Gastroesophageal sphincter (tissue), 4 donors: Measurements from ENCODE around the gene CRYBA2. TPM values are rescaled to one million over a fixed set of nuclear protein-coding genes. Genes with fewer than 3 reads are reported as not detected.

ENCODE experiments used
- ATAC-seq: fragments of 150-250 bp; one replicate; pipeline ENCODE4 v1.9.1; 2016; ENCODE audit warnings: mild to moderate bottlenecking, moderate library complexity
- H3K27ac ChIP-seq, 4 donors: fragments of 200-600 bp; sonication (generic) in 3 of 4; 1 replicate in 3 of 4; 2 replicates in 1 of 4; pipeline ENCODE4 v1.5.1; 2016 to 2019
- H3K27me3 ChIP-seq: fragments of 200-600 bp; sonication (generic); one replicate; pipeline ENCODE4 v1.5.1; 2019
- H3K36me3 ChIP-seq, 2 donors: fragments of 200-600 bp; sonication (generic); one replicate each; pipeline ENCODE4 v1.5.1; 2019; ENCODE audit warnings: control low read depth in 1 of 2
- H3K4me1 ChIP-seq, 3 donors: fragments of 200-600 bp; sonication (generic); 1 replicate in 2 of 3; 2 replicates in 1 of 3; pipeline ENCODE4 v1.5.1; 2016 to 2019; ENCODE audit warnings: control low read depth in 2 of 3
- H3K4me3 ChIP-seq, 2 donors: fragments of 200-600 bp; sonication (generic); one replicate each; pipeline ENCODE4 v1.5.1; 2019; ENCODE audit warnings: mild to moderate bottlenecking in 1 of 2, moderate library complexity in 1 of 2
- H3K9me3 ChIP-seq, 3 donors: fragments of 200-600 bp; sonication (generic); one replicate each; pipeline ENCODE4 v1.5.1; 2017 to 2019; ENCODE audit warnings: control low read depth in 2 of 3
- EP300 ChIP-seq: sonication (generic); formaldehyde crosslinking; IDR thresholded peaks from one replicate; pipeline ENCODE4 v1.6.1; 2017; ENCODE audit warnings: antibody characterized with exemption, mild to moderate bottlenecking
- POLR2A ChIP-seq, 2 donors: fragments of 450-650 bp; IDR thresholded peaks; one replicate each; pipeline ENCODE4 v1.6.1; 2017; ENCODE audit warnings: antibody characterized with exemption in 2 of 2, mild to moderate bottlenecking in 2 of 2, moderate library complexity in 1 of 2
- POLR2AphosphoS5 ChIP-seq: sonication (generic); formaldehyde crosslinking; IDR thresholded peaks from one replicate; pipeline ENCODE4 v1.6.1; 2017; ENCODE audit warnings: antibody characterized with exemption
- WGBS, 2 donors: methylation state at CpG; one replicate each; pipeline ENCODE4 v1.1.5; 2018; ENCODE audit warnings: low coverage in 1 of 2; 5-methylcytosine and 5-hydroxymethylcytosine counted together
- total RNA-seq, 4 donors: library from RNA; depleted of rRNA; stranded (reverse); fragments of >200 nt; gene quantifications; one replicate each; pipeline ENCODE4 v1.1.0, GENCODE V29; 2016
- TF ChIP-seq, protein P1 (sequence below), 4 experiments: fragments of 200-600 bp in 2 of 4; fragments of 450-650 bp in 2 of 4; sonication (generic) in 1 of 4; IDR thresholded peaks; one replicate each; pipeline ENCODE4 v1.5.1; 2017 to 2019; ENCODE audit warnings: antibody characterized with exemption in 4 of 4, mild to moderate bottlenecking in 2 of 4, moderate library complexity in 2 of 4

The CRYBA2 gene, protein sequence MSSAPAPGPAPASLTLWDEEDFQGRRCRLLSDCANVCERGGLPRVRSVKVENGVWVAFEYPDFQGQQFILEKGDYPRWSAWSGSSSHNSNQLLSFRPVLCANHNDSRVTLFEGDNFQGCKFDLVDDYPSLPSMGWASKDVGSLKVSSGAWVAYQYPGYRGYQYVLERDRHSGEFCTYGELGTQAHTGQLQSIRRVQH
- not detected for total RNA-seq

DNA sequence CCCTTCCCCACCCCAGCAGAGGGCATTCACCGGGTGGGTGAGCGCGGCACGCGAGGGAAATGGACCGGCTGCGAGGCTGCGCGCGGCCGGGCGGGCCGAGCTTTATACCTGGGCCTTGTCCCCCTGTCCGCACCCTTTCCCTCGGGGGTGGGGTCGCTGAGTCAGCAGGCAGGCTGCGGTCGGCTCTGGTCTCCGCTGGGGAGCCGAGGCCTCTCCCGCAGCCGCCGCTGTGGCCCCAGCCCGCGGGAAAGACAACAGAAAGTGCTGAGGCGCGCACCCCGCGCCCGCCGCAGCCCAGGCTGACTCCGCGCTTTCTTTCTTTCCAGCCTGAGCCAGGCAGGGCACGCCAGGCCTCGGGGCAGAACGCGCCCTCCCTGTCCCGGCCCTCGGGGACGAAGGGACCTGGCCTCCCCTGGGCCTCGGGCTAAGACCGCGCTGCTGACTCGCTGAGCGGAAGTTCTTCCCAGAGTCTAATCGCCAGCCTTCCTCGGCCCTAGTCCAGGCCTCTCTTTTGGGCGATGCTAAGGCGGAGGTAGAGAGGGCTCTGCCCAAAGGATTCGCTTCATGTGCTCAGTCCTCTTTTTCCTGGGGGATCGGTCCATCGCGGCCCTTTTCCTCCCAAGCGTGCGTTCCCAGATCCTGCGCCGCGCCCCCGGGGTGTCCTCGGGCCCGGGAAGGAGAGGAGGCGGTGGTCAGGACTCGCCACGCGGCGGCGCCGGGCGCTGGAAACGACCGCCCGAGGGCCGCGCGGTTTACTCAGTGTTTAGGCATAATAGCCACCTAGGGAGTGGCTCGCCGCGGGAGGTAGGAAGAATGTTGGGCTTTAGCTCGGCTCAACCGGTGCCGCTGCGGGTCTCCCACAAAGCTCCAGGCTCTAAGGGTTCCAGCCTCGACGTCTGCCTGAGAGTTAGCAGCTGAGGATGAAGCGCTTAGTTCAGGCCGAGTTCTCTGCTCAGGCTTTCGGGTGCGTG, at the start of gene CRYBA2:
TSS of gene CRYBA2 (minus strand) at position 78 of the 971 bp plus-strand sequence. CDS start 246 bp downstream, outside the sequence.
- peaks cover 0 to 31% (median 21%) of the 10 kb centered on the region in 3 donors for H3K4me1 ChIP-seq
- TF ChIP-seq POLR2A (IDR thresholded peaks at IDR 0.05) (no peak), EP300 (no peak), POLR2AphosphoS5 (no peak)
- TF ChIP-seq, protein P1, sequence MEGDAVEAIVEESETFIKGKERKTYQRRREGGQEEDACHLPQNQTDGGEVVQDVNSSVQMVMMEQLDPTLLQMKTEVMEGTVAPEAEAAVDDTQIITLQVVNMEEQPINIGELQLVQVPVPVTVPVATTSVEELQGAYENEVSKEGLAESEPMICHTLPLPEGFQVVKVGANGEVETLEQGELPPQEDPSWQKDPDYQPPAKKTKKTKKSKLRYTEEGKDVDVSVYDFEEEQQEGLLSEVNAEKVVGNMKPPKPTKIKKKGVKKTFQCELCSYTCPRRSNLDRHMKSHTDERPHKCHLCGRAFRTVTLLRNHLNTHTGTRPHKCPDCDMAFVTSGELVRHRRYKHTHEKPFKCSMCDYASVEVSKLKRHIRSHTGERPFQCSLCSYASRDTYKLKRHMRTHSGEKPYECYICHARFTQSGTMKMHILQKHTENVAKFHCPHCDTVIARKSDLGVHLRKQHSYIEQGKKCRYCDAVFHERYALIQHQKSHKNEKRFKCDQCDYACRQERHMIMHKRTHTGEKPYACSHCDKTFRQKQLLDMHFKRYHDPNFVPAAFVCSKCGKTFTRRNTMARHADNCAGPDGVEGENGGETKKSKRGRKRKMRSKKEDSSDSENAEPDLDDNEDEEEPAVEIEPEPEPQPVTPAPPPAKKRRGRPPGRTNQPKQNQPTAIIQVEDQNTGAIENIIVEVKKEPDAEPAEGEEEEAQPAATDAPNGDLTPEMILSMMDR (IDR thresholded peaks at IDR 0.05), result no peak
- peak within 1 kb of the TSS; percentile 13 to 49 for H3K4me3 ChIP-seq
- H3K9me3 ChIP-seq, result no peaks in the 10 kb centered on the region
- no peak for ATAC-seq
- peaks cover 98% of the 10 kb centered on the region for H3K27me3 ChIP-seq
- no peak within 1 kb of the TSS for H3K27ac ChIP-seq
- 22% methylated on average over 3 of the region's 88 CpGs; no CpG with 5 or more reads in 1 of the 2 donors for WGBS, 2 donors
- no peaks in the 10 kb centered on the region for H3K36me3 ChIP-seq

DNA sequence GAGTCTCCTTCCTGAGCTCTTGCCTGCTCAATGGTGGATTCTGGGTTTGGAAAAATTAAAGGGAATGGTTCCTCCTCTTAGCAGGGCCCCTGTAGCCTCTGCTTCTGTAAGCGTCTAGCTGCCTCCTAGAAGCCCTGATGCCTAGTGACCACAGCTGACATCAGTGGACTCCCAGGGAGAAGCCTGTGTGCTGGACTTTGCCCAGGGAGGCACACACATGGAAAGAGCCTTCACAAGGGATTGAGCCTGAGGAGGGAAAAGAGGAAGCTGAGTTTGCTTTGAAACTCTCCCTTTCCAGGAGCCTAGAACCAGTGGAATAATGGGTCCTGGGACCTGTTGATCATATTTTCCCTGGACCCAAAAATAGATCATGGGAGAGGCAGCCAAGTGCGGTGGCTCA, 49.5 kb upstream of the CRYBA2 start:
- WGBS, 2 donors, result 60% methylated on average over 1 of the region's 2 CpGs; no CpG with 5 or more reads in 1 of the 2 donors
- TF ChIP-seq POLR2A (IDR thresholded peaks at IDR 0.05) (no peak), EP300 (no peak), POLR2AphosphoS5 (no peak)
- TF ChIP-seq, protein P1 (IDR thresholded peaks at IDR 0.05), result no peak
- Histone ChIP-seq H3K27ac (no peak overlapping the region), H3K36me3 (no peaks in the 10 kb centered on the region), H3K27me3 (peaks cover 95% of the 10 kb centered on the region), H3K4me3 (no peak overlapping the region), H3K4me1 (no peaks in the 10 kb centered on the region), H3K9me3 (no peaks in the 10 kb centered on the region)
- no peak for ATAC-seq

DNA sequence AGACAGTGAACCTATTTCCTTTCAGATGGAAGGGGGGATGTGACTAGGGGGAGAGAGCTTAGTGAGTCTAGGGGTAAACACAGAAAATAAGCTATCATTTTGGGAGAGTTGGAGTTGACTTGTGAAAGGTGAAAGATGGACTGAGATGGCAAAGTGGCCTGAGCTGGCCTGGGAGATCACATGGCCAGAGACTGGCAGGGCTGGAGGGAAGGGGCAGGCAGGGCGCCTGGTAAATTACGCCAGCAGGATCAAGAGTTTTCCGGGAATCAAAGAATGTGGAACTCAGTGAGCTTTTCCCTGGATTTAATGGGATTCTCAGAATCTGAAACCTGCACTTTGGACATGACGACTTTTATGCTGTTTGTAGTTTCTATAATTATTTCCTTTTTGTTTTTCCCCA, 48.9 kb upstream of the CRYBA2 start:
- WGBS, 2 donors, result 75 to 82% methylated on average over 4 of the region's 4 CpGs
- Histone ChIP-seq H3K27ac (no peak overlapping the region), H3K4me1 (no peaks in the 10 kb centered on the region), H3K27me3 (peaks cover 97% of the 10 kb centered on the region), H3K9me3 (no peaks in the 10 kb centered on the region), H3K4me3 (no peak overlapping the region), H3K36me3 (no peaks in the 10 kb centered on the region)
- TF ChIP-seq POLR2A (IDR thresholded peaks at IDR 0.05) (no peak), POLR2AphosphoS5 (no peak), EP300 (no peak)
- TF ChIP-seq, protein P1 (IDR thresholded peaks at IDR 0.05), result no peak
- ATAC-seq, result no peak

DNA sequence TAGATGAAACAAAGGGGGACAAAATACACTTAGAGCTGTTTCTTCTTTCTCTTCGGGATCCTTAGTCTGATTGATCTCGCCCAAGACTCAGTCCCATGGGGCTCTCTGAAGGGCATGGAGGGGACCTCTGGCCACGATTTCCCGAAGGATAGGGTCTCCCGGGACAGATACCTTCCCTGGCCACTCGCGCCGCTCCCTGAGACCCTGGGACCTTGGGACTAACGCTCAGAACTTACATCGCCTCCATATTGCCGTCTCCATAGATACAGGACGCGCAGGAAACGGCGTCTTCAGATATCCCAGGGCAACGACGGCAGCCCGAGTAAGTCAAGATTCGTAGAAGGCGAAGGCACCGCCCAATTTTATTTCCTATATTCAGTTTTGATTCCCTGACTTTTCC, 48.0 kb upstream of the CRYBA2 start, which contains the start of gene CFAP65:
TSS of gene CFAP65 (minus strand) at position 265 of the 400 bp plus-strand sequence. CDS start 2,468 bp downstream, outside the sequence.
- TF ChIP-seq POLR2A (IDR thresholded peaks at IDR 0.05), result no peak
- TF ChIP-seq POLR2AphosphoS5, result no peak
- TF ChIP-seq, protein P1 (IDR thresholded peaks at IDR 0.05), result no peak
- TF ChIP-seq EP300, result no peak
- Histone ChIP-seq H3K9me3 (no peaks in the 10 kb centered on the region), H3K27me3 (peaks cover 96% of the 10 kb centered on the region), H3K4me1 (no peaks in the 10 kb centered on the region), H3K27ac (no peak within 1 kb of the TSS), H3K4me3 (peak within 1 kb of the TSS in 1 of 2 donors; percentile 15), H3K36me3 (no peaks in the 10 kb centered on the region)
- 2 to 3% methylated on average over 14 to 21 of the region's 21 CpGs for WGBS, 2 donors
- no peak for ATAC-seq
